OCI-LY3 (cell line): ENCODE results near the gene ANKRD11.

Experiments used
- EZH2phosphoT487 ChIP-seq: fragments of 200-600 bp; shearing (Covaris generic); IDR thresholded peaks from 2 replicates; pipeline ENCODE4 v1.6.1; 2018; ENCODE audit warnings: antibody characterized with exemption, mixed run types, low read depth
- TF ChIP-seq, protein P1 (sequence below): fragments of 200-600, 300-600 bp; sonication (generic); IDR thresholded peaks from 2 replicates; pipeline ENCODE4 v1.5.1; 2014; ENCODE audit warnings: antibody characterized with exemption, low read length, low read depth

DNA sequence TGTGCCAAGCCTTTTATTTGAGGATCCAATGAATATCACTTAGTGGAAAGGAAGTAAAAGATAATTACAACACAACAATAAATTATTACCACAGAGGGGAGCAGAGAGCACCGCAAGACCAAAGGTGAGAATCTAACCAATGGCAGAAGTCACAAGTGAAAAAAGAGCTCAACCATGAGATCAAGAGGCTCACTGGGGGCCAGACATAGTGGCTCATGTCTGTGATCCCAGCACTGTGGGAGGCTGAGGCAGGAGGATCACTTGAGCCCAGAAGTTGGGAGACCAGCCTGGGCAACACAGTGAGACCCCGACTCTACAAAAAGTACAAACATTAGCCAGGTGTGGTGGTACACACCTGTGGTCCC, 17.7 kb downstream of the ANKRD11 start:
- TF ChIP-seq, protein P1, sequence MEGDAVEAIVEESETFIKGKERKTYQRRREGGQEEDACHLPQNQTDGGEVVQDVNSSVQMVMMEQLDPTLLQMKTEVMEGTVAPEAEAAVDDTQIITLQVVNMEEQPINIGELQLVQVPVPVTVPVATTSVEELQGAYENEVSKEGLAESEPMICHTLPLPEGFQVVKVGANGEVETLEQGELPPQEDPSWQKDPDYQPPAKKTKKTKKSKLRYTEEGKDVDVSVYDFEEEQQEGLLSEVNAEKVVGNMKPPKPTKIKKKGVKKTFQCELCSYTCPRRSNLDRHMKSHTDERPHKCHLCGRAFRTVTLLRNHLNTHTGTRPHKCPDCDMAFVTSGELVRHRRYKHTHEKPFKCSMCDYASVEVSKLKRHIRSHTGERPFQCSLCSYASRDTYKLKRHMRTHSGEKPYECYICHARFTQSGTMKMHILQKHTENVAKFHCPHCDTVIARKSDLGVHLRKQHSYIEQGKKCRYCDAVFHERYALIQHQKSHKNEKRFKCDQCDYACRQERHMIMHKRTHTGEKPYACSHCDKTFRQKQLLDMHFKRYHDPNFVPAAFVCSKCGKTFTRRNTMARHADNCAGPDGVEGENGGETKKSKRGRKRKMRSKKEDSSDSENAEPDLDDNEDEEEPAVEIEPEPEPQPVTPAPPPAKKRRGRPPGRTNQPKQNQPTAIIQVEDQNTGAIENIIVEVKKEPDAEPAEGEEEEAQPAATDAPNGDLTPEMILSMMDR, result no peak
- no peak for TF ChIP-seq EZH2phosphoT487
